Mucosa of rectum (tissue), 2 donors: ENCODE data around the gene PODXL2.

Experiments used
- H3K27ac ChIP-seq, 2 donors: one replicate each; pipeline ENCODE4 v1.7.0; 2013; ENCODE audit warnings: inconsistent platforms in 2 of 2, low read depth in 2 of 2, low read length in 2 of 2
- H3K27me3 ChIP-seq, 2 donors: one replicate each; pipeline ENCODE4 v1.7.0; 2013; ENCODE audit warnings: low read length in 2 of 2; ENCODE audit not compliant: control insufficient read depth in 2 of 2, insufficient read depth in 2 of 2
- H3K36me3 ChIP-seq, 2 donors: one replicate each; pipeline ENCODE4 v1.7.0; 2013; ENCODE audit warnings: low read length in 2 of 2; ENCODE audit not compliant: control insufficient read depth in 2 of 2, insufficient read depth in 2 of 2
- H3K4me1 ChIP-seq, 2 donors: one replicate each; pipeline ENCODE4 v1.7.0; 2013; ENCODE audit warnings: low read length in 2 of 2, mild to moderate bottlenecking in 1 of 2; ENCODE audit not compliant: control insufficient read depth in 2 of 2, insufficient read depth in 2 of 2
- H3K4me3 ChIP-seq, 2 donors: one replicate each; pipeline ENCODE4 v1.7.0; 2013; ENCODE audit warnings: low read length in 2 of 2
- H3K9ac ChIP-seq, 2 donors: one replicate each; pipeline ENCODE4 v1.7.0; 2013; ENCODE audit warnings: low read length in 2 of 2, low read depth in 1 of 2, mild to moderate bottlenecking in 1 of 2
- H3K9me3 ChIP-seq, 2 donors: one replicate each; pipeline ENCODE4 v1.7.0; 2013; ENCODE audit warnings: low read length in 2 of 2; ENCODE audit not compliant: control insufficient read depth in 2 of 2
- donor health status: healthy.
- donor health status: Normal muscosa, but diverticular disease.

Gene PODXL2

DNA sequence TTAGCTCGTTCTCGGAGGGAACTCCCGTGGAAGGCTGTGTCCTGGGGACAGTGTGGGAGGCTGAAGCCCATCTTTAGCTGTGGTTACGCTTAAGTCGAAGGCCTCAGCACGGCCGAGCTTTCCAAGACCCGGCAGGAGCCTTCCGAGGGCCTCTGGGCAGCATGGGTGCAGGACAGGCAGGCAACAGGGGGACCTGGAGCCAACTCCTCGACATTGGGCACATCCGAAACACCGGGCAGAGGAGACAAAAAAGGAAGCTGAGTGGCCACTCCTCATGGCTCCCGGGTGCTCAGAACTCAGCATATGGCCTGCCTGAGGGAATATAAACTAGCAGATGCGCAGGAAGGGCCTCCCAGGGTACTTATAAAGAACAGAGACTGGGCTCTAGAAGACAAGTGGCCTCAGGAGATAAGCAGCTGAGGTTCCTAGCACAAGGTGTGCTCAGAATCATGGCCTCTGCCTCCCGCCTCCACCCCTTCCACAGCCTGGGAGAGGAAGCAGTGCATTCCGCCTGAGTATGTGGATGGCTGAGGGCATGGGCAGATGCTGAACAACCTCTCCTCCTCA lies 77.9 kb downstream of the PODXL2 start:
- Histone ChIP-seq H3K4me1 (no peaks in the 10 kb centered on the region), H3K4me3 (no peak overlapping the region), H3K36me3 (peaks cover 25 to 36% of the 10 kb centered on the region in 2 donors), H3K27me3 (no peaks in the 10 kb centered on the region), H3K9me3 (no peaks in the 10 kb centered on the region), H3K27ac (peak overlapping the region in 1 of 2 donors; percentile 35), H3K9ac (no peak overlapping the region)

DNA sequence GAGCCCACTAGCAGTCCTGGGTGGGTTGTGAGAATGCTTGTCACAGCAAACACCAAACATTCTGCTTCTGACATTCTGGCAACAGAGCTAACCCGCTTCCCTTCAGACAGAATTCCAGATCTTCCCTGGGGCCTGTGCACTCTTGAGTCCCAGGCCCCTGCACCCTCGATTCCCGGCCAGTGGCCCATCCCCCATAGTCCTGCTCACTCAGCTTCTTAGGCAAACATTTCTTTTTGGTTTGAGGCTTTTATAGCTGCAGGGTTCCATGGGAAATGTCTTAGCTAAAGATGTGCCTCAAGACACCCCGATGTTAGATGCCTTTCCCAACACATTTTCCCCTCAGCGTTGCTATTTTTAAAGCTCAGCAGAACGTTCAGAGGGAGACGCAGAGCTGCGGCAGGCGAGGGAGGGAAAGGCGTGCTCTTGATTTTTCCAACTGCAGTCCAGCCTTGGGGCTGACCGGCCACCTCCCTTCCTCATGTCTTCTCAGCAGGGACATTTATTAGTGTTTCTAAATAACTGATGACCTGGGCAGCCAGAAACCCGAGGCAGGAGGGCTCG lies 78.9 kb downstream of the PODXL2 start:
- Histone ChIP-seq H3K36me3 (peaks cover 34 to 40% of the 10 kb centered on the region in 2 donors), H3K27ac (no peak overlapping the region), H3K9me3 (no peaks in the 10 kb centered on the region), H3K9ac (no peak overlapping the region), H3K4me3 (no peak overlapping the region), H3K4me1 (no peaks in the 10 kb centered on the region), H3K27me3 (no peaks in the 10 kb centered on the region)

DNA sequence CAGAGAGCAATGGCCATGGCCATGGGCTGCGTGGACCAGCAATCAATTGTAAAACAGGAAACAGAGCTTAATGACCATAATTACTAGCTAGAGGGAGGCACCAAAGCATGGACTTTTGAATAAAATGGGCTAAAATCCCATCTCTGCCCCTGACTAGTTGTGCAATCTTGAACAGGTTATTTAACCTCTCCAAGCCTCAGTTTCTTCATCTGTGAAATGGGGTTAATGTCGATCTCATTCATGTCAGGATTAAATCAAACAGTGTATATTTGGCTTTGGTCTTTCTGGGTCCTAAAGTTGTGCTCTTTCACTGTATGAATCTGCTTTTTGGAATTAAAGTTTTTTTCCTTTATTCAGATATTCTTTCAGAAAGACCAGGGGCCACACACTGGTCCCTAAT lies 79.9 kb downstream of the PODXL2 start:
- Histone ChIP-seq H3K9ac (no peak overlapping the region), H3K27me3 (no peaks in the 10 kb centered on the region), H3K9me3 (no peaks in the 10 kb centered on the region), H3K36me3 (peaks cover 40 to 48% of the 10 kb centered on the region in 2 donors), H3K4me1 (no peaks in the 10 kb centered on the region), H3K4me3 (no peak overlapping the region), H3K27ac (peak overlapping the region in 1 of 2 donors; percentile 32)

DNA sequence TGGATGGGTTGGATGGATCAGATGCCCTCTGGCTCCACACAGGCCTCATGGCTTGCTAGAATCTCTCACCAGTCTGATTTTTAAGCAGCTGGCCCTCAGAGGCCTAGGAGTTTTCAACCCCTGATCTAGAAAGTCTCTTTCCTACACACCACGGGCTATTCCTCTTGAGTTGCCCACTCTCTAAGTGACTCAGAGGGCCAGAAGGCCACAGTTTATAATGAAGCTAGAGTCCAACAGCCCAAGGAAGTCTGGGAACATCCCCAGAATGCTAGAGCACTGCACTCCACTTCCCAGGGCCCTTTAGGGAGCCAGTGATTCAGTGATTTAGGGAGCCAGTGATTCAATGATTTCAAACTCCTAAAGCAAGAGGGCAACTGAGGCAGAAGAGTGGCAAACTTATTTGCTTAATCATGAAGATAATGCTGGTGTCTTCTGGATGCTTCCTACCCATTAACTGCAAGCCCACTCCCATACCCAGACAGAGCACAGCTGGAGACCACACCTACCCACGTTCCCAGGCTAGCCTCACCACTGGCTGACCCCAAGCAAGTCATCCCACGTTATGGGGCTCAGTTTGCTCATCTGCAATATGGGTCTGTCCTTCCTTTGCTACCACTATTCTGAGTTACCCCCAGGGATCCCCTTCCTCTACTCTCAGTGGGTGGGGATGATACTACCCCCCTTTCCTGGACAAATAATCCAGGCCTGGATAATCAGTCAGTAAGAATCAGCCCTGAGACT lies 80.5 kb downstream of the PODXL2 start:
- no peaks in the 10 kb centered on the region for H3K4me1 ChIP-seq
- no peaks in the 10 kb centered on the region for H3K27me3 ChIP-seq
- no peak overlapping the region for H3K4me3 ChIP-seq
- H3K36me3 ChIP-seq, result peaks cover 40 to 54% of the 10 kb centered on the region in 2 donors
- no peak overlapping the region for H3K27ac ChIP-seq
- H3K9ac ChIP-seq, result no peak overlapping the region
- no peaks in the 10 kb centered on the region for H3K9me3 ChIP-seq

DNA sequence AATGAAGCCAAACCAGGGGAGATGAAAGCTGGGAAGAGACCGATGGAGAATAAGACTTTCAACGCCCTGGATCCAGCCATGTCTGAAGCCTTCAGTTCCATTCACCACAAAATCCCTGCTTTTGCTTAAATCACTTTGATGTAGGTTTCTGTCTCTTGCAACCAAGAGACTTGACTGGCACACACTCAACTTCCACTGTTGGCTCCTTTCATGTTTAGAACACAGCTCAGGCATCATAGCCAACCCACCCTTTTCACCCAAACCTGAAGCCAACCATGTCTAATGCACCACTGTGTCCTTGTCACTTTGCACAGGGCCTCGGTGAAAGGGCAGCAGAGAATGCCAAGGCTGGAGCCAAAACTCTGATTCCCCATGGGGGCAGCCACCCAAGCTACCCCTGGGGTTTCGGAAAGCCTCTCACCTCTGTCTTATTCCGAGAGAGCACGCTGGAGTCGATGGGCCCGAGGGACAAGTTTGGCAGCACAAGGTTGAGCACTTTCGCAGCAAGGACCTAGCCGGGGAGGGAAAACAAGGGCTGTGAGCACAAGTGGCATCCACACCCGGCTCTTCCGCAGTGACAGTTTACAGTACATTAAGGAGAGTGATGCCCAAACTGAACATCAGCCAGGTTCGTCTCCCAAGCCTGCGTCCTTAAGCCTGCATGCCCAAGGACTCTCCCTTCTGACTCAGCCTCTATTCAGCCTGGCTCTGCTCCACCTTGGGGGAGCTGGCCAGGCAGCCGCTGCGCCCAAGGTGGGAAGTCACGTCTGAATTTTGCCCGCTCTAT lies 81.4 kb downstream of the PODXL2 start:
- Histone ChIP-seq H3K9ac (no peak overlapping the region), H3K4me1 (no peaks in the 10 kb centered on the region), H3K9me3 (no peaks in the 10 kb centered on the region), H3K36me3 (peaks cover 44 to 57% of the 10 kb centered on the region in 2 donors), H3K4me3 (no peak overlapping the region), H3K27me3 (no peaks in the 10 kb centered on the region), H3K27ac (no peak overlapping the region)

DNA sequence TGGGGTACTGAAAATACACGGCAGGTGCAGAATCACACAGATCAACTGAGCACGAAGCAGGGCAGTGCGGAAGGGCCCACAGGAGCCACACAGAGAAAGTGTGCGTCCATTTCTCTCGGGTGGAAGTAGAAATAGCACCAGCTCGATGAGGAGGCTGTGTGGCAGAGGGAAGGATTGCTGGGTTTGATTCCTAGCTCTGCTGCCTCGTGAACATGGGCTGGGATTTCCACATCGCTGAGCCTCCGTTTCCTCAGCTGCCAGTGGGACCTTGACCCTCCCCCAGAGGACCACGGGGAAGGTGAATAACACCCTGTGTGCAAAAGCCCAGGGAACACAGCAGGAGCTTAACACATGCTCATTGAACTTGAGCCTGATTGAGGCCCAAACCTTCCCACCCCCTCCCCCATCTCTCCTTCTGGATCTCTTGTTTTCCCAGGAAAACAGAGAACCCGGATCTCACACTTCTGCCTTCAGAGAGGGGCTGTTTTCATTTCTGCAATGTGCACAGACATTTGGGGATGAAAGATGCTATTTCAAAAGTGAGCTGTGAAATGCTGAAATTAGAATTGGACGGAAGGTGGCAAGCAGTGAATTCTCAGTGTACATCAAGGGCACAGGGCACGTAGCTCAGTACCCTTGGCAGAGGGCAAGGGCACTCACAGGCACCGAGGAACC lies 82.2 kb downstream of the PODXL2 start:
- H3K27ac ChIP-seq, result no peak overlapping the region

DNA sequence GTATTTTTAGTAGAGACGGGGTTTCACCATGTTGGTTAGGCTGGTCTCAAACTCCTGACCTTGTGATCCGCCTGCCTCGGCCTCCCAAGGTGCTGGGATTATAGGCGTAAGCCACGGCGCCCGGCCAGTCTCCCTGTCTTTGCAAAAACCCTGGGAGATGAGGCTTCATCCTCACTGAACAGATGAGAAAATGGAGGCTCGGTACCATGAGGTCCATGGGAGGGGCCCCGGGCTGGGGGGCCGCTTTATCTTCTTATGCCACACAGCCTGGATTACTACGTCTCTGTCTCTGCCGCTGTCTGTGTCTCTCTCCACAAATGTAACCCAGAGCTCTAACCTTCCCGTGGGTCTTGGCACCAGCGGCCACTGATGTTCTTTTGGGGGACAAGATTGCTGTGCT lies 82.9 kb downstream of the PODXL2 start:
- Histone ChIP-seq H3K4me1 (no peaks in the 10 kb centered on the region), H3K36me3 (peaks cover 44 to 58% of the 10 kb centered on the region in 2 donors), H3K4me3 (no peak overlapping the region), H3K27ac (no peak overlapping the region), H3K9ac (no peak overlapping the region), H3K27me3 (no peaks in the 10 kb centered on the region), H3K9me3 (no peaks in the 10 kb centered on the region)

More for the DNA sequence above, 82.2 kb downstream of the PODXL2 start:
- Histone ChIP-seq H3K9me3 (no peaks in the 10 kb centered on the region), H3K4me3 (no peak overlapping the region), H3K27me3 (no peaks in the 10 kb centered on the region), H3K4me1 (no peaks in the 10 kb centered on the region), H3K36me3 (peaks cover 46 to 56% of the 10 kb centered on the region in 2 donors), H3K9ac (no peak overlapping the region)

DNA sequence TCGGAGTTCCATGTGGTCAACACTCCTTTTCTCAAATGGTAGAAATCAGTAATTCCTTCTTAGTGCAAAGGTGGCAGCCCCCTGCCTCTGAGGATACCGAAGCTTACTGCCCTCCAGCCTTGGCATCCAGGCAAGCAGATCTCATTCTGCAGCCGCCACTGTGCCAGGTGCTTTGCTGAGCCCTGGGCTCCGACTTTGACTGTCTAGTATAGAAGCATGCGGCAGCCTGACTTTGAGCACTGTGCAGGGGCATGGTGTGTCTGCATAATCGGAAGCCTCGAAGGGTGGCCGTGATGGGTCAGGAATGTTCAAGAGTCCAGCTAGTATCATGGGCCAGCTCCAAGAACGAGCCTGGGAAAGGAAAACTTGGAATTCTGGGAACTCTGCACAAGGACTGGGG lies 83.5 kb downstream of the PODXL2 start:
- H3K36me3 ChIP-seq, result peaks cover 44 to 56% of the 10 kb centered on the region in 2 donors
- H3K27ac ChIP-seq, result no peak overlapping the region
- H3K9ac ChIP-seq, result no peak overlapping the region
- no peaks in the 10 kb centered on the region for H3K27me3 ChIP-seq
- H3K4me3 ChIP-seq, result no peak overlapping the region
- H3K4me1 ChIP-seq, result no peaks in the 10 kb centered on the region
- H3K9me3 ChIP-seq, result no peaks in the 10 kb centered on the region

DNA sequence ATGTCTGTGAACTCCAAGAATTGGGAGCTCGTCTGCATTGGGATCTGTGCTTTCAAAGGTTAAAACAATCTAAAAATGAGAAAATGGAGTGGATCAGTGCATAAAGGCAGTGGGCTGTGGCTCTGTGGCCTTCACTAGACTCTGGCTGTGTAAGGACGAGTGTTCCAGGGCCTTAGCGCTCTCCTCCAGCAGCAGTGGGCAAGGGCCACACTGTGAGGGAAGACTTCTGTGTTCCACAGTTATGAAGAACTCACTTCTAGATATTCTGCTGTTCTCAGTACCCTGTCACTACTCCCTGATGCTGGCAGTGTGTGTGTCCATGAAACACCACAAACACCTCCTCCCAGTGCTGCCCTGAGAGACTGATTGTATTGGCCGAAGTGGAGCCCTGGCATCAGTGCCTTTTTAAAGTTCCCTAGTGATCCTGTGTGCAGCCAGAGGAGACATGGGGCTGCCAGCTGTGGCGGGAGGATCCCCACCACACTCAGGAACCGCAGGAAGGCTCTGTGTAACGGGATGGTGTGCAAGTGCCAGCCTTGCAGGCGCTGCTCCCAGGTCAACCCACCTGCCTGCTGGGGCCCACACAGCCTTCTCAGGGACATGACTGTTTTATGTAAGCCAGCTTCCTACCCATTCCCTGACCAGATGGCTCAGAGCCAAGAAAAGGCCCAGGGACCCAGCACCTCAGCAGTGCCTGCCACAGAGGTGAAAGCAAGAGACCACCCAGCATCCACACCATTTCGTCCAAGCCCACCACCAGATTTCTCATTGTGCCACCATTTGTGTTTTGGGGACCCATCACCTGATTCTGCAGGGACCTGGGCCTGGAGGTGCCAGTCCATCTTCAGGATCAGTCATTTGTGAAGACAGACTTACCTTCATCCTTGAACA lies 84.1 kb downstream of the PODXL2 start:
- Histone ChIP-seq H3K27me3 (no peaks in the 10 kb centered on the region), H3K27ac (peak overlapping the region in 1 of 2 donors; percentile 41), H3K36me3 (peaks cover 40 to 56% of the 10 kb centered on the region in 2 donors), H3K9me3 (no peaks in the 10 kb centered on the region), H3K4me3 (no peak overlapping the region), H3K4me1 (no peaks in the 10 kb centered on the region), H3K9ac (no peak overlapping the region)
